Astrocyte of the cerebellum (primary cell): ENCODE measurements around the gene HIF3A.

Source experiments
- DNase-seq: peaks from one replicate; pipeline ENCODE4 v3.0.0-alpha.2; 2011; ENCODE audit warnings: low read depth
- H3K4me3 ChIP-seq: 2 replicates; pipeline ENCODE4 v1.5.1; 2011; ENCODE audit warnings: mild to moderate bottlenecking, low read depth, low read length, moderate library complexity
- in situ Hi-C: cut with HindIII; loops from 2 replicates; pipeline ENCODE4 v1.10.0; 2017; ENCODE audit warnings: low sequenced_read_pairs
- TF ChIP-seq, protein P1 (sequence below): IDR thresholded peaks from 2 replicates; pipeline ENCODE4 v1.5.1; 2012; ENCODE audit warnings: low read length, low read depth, moderate library complexity, mild to moderate bottlenecking; ENCODE audit errors: missing control alignments

Gene HIF3A

GRCh38 chr19:46350758-46351159, 53.9 kb downstream of the HIF3A start:
- DNase-seq, result no peak
- H3K4me3 ChIP-seq, result no peak overlapping the region
- in situ Hi-C loops, result no loop called here
- TF ChIP-seq, protein P1, sequence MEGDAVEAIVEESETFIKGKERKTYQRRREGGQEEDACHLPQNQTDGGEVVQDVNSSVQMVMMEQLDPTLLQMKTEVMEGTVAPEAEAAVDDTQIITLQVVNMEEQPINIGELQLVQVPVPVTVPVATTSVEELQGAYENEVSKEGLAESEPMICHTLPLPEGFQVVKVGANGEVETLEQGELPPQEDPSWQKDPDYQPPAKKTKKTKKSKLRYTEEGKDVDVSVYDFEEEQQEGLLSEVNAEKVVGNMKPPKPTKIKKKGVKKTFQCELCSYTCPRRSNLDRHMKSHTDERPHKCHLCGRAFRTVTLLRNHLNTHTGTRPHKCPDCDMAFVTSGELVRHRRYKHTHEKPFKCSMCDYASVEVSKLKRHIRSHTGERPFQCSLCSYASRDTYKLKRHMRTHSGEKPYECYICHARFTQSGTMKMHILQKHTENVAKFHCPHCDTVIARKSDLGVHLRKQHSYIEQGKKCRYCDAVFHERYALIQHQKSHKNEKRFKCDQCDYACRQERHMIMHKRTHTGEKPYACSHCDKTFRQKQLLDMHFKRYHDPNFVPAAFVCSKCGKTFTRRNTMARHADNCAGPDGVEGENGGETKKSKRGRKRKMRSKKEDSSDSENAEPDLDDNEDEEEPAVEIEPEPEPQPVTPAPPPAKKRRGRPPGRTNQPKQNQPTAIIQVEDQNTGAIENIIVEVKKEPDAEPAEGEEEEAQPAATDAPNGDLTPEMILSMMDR, result no peak

GRCh38 chr19:46351241-46352041, 54.6 kb downstream of the HIF3A start:
- no peak for DNase-seq
- TF ChIP-seq, protein P1, result no peak
- H3K4me3 ChIP-seq, result no peak overlapping the region
- in situ Hi-C loops, result no loop called here

DNA sequence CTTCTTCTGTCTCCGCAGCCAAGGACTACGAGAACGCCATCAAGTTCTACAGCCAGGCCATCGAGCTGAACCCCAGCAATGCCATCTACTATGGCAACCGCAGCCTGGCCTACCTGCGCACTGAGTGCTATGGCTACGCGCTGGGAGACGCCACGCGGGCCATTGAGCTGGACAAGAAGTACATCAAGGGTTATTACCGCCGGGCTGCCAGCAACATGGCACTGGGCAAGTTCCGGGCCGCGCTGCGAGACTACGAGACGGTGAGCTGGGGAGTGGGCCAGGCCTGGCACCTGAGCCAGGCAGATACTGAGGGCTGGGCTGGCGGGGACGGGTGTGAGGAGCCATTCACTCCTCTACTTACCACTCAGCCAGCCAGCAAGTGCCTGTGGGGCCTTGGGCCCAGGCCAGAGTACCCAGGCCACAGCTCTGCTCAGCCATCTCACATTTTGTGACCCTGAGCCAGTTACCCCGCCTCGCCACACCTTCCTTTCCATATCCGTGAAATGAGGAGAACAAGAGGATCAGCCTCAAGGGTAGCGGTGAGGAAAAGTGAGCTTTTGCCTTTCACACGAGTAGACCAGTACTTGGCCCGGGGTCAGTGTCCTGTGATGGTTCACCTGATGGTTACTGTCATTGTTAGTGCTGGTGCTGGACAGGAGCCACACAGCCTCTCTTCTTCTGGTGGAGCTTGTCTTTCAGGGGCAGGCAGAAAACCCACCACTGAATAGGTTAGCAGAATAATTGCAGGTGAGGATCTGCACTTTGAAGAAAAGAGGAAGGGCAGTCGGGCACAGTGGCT, 57.1 kb downstream of the HIF3A start:
- TF ChIP-seq, protein P1, result no peak
- DNase-seq, result no peak
- in situ Hi-C loops, result no loop called here
- H3K4me3 ChIP-seq, result no peak overlapping the region

- TF ChIP-seq, protein P1, result no peak
- no peak for DNase-seq
- H3K4me3 ChIP-seq, result no peak overlapping the region
- in situ Hi-C loops, result no loop called here
Observed at GRCh38 chr19:46355234-46356148, 58.6 kb downstream of the HIF3A start.

DNA sequence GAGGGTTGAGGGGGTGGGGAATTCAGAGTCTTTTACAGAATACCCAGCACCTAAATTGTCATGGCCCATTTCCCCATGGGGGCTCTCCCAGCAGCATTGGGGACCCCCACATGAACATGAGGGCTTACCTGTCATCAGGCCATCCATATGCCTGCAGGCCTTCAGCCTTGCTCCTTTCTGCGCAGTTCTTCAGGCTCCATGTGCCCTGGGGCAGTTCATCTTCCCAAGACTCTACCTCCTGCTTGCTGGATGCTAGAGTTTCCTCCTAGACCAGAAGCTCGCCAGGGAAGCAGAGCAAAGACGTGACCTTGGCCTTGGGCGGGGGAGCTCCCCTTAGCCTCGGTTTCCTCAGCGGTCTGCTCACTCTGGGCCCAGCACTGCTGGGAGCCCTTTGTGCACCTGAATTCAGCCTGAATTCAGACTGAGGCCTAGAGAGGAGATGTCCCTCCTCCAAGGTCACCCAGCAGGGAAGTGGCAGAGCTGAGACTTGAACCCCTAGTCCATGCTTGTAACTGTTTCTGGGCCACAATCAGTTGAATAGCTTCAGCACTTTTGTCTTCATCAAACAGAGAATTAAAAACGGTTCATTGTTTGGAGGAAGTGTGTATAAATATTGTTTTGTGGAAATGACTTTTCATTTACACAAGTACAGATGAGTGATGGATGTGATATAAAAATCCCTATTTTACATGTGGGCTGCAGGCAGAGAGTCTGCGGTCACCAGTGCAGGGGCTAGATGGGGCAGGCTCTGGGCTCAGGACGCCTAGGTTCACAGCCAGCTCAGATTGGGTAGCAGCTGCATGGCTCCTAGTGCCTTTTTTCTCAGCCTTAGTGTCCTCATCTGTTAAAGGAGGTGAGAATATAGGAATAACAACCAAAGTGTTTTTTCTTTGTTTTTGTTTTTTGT, 59.6 kb downstream of the HIF3A start:
- DNase-seq, result no peak
- in situ Hi-C loops, result no loop called here
- no peak overlapping the region for H3K4me3 ChIP-seq
- TF ChIP-seq, protein P1, result no peak
